ENCODE results near the gene SORCS2. TPM values are rescaled to one million over a fixed set of nuclear protein-coding genes. Genes with fewer than 3 reads are reported as not detected.
A peak's percentile ranks its signal among the peaks of the same experiment; 100 is the strongest.

SORCS2 gene
- total RNA-seq, 2 experiments from 2014 or later, result 0.07 TPM

GRCh38 chr4:7433376-7434140 lies 241.2 kb downstream of the SORCS2 start:
- Mint-ChIP-seq H3K4me3 (no peak overlapping the region), H3K9me3 (no peaks in the 10 kb centered on the region), H3K27ac (no peak overlapping the region), H3K36me3 (no peaks in the 10 kb centered on the region), H3K27me3 (peaks cover 1% of the 10 kb centered on the region), H3K4me1 (ENCODE audit: low read depth) (no peaks in the 10 kb centered on the region)
- DNase-seq, result no peak
- CTCF ChIA-PET, result no interaction called here
- POLR2A ChIA-PET, result no interaction called here
- intact Hi-C loops (cut with micrococcal nuclease), result no loop called here

- intact Hi-C loops (cut with micrococcal nuclease), result no loop called here
- Mint-ChIP-seq H3K9me3 (no peaks in the 10 kb centered on the region), H3K27me3 (peaks cover 1% of the 10 kb centered on the region), H3K36me3 (no peaks in the 10 kb centered on the region), H3K27ac (no peak overlapping the region), H3K4me1 (ENCODE audit: low read depth) (no peaks in the 10 kb centered on the region), H3K4me3 (no peak overlapping the region)
- DNase-seq, result no peak
- ChIA-PET POLR2A (no interaction called here), CTCF (no interaction called here)
Measured at GRCh38 chr4:7434141-7434765, 241.9 kb downstream of the SORCS2 start.

GRCh38 chr4:7434766-7435150 lies 242.4 kb downstream of the SORCS2 start, which contains the start of gene PSAPL1:
Gene PSAPL1, minus strand, starts transcription at chr4:7434930. Its CDS starts 51 bp downstream, at chr4:7434879.
- CTCF ChIA-PET, result no interaction called here
- H3K36me3 Mint-ChIP-seq, result no peaks in the 10 kb centered on the region
- H3K9me3 Mint-ChIP-seq, result no peaks in the 10 kb centered on the region
- DNase-seq, result peak; percentile 23
- peaks cover 1% of the 10 kb centered on the region for H3K27me3 Mint-ChIP-seq
- no peak within 1 kb of the TSS for H3K4me3 Mint-ChIP-seq
- no peaks in the 10 kb centered on the region for H3K4me1 Mint-ChIP-seq (ENCODE audit: low read depth)
- H3K27ac Mint-ChIP-seq, result no peak within 1 kb of the TSS
- POLR2A ChIA-PET, result no interaction called here
- intact Hi-C loops (cut with micrococcal nuclease), result no loop called here

GRCh38 chr4:7435471-7436061 lies 243.2 kb downstream of the SORCS2 start:
- ChIA-PET CTCF (no interaction called here), POLR2A (no interaction called here)
- H3K27ac Mint-ChIP-seq, result no peak overlapping the region
- H3K36me3 Mint-ChIP-seq, result no peaks in the 10 kb centered on the region
- peaks cover 3% of the 10 kb centered on the region for H3K27me3 Mint-ChIP-seq
- H3K4me3 Mint-ChIP-seq, result no peak overlapping the region
- H3K4me1 Mint-ChIP-seq (ENCODE audit: low read depth), result no peaks in the 10 kb centered on the region
- intact Hi-C loops (cut with micrococcal nuclease), result no loop called here
- no peaks in the 10 kb centered on the region for H3K9me3 Mint-ChIP-seq
- no peak for DNase-seq

- intact Hi-C loops (cut with micrococcal nuclease), result no loop called here
- ChIA-PET CTCF (no interaction called here), POLR2A (no interaction called here)
- Mint-ChIP-seq H3K4me1 (ENCODE audit: low read depth) (no peaks in the 10 kb centered on the region), H3K36me3 (no peaks in the 10 kb centered on the region), H3K27me3 (peaks cover 6% of the 10 kb centered on the region), H3K27ac (no peak overlapping the region), H3K9me3 (no peaks in the 10 kb centered on the region), H3K4me3 (no peak overlapping the region)
- no peak for DNase-seq
Measured at GRCh38 chr4:7436256-7436655, 243.9 kb downstream of the SORCS2 start.

- intact Hi-C loops (cut with micrococcal nuclease), result no loop called here
- POLR2A ChIA-PET, result no interaction called here
- H3K4me3 Mint-ChIP-seq, result no peak overlapping the region
- peaks cover 19% of the 10 kb centered on the region for H3K27me3 Mint-ChIP-seq
- no peaks in the 10 kb centered on the region for H3K9me3 Mint-ChIP-seq
- no peaks in the 10 kb centered on the region for H3K4me1 Mint-ChIP-seq (ENCODE audit: low read depth)
- CTCF ChIA-PET, result no interaction called here
- no peak overlapping the region for H3K27ac Mint-ChIP-seq
- no peaks in the 10 kb centered on the region for H3K36me3 Mint-ChIP-seq
- DNase-seq, result no peak
Measured at GRCh38 chr4:7439699-7440098, 247.4 kb downstream of the SORCS2 start.

- no peak for DNase-seq
- no peak overlapping the region for H3K27ac Mint-ChIP-seq
- H3K36me3 Mint-ChIP-seq, result no peaks in the 10 kb centered on the region
- H3K4me1 Mint-ChIP-seq (ENCODE audit: low read depth), result no peaks in the 10 kb centered on the region
- intact Hi-C loops (cut with micrococcal nuclease), result no loop called here
- H3K4me3 Mint-ChIP-seq, result no peak overlapping the region
- H3K27me3 Mint-ChIP-seq, result peaks cover 23% of the 10 kb centered on the region
- POLR2A ChIA-PET, result no interaction called here
- CTCF ChIA-PET, result no interaction called here
- H3K9me3 Mint-ChIP-seq, result no peaks in the 10 kb centered on the region
Measured at GRCh38 chr4:7441201-7441600, 248.9 kb downstream of the SORCS2 start.

- Mint-ChIP-seq H3K27ac (no peak overlapping the region), H3K36me3 (no peaks in the 10 kb centered on the region), H3K27me3 (peaks cover 23% of the 10 kb centered on the region), H3K4me3 (no peak overlapping the region), H3K9me3 (no peaks in the 10 kb centered on the region), H3K4me1 (ENCODE audit: low read depth) (no peaks in the 10 kb centered on the region)
- intact Hi-C loops (cut with micrococcal nuclease), result no loop called here
- DNase-seq, result no peak
- POLR2A ChIA-PET, result no interaction called here
- CTCF ChIA-PET, result no interaction called here
Measured at GRCh38 chr4:7442574-7443162, 250.3 kb downstream of the SORCS2 start.

- Mint-ChIP-seq H3K4me1 (ENCODE audit: low read depth) (no peaks in the 10 kb centered on the region), H3K4me3 (no peak overlapping the region), H3K36me3 (no peaks in the 10 kb centered on the region), H3K27me3 (peaks cover 21% of the 10 kb centered on the region), H3K9me3 (no peaks in the 10 kb centered on the region), H3K27ac (no peak overlapping the region)
- intact Hi-C loops (cut with micrococcal nuclease), result no loop called here
- POLR2A ChIA-PET, result no interaction called here
- DNase-seq, result no peak
- CTCF ChIA-PET, result no interaction called here
Measured at GRCh38 chr4:7444314-7444713, 252.0 kb downstream of the SORCS2 start.

GRCh38 chr4:7444731-7445130 lies 252.4 kb downstream of the SORCS2 start:
- ChIA-PET POLR2A (no interaction called here), CTCF (no interaction called here)
- Mint-ChIP-seq H3K36me3 (no peaks in the 10 kb centered on the region), H3K27me3 (peaks cover 21% of the 10 kb centered on the region), H3K27ac (no peak overlapping the region), H3K4me1 (ENCODE audit: low read depth) (no peaks in the 10 kb centered on the region), H3K9me3 (no peaks in the 10 kb centered on the region), H3K4me3 (no peak overlapping the region)
- no peak for DNase-seq
- intact Hi-C loops (cut with micrococcal nuclease), result no loop called here

GRCh38 chr4:7447236-7447635 lies 254.9 kb downstream of the SORCS2 start:
- H3K36me3 Mint-ChIP-seq, result no peaks in the 10 kb centered on the region
- CTCF ChIA-PET, result no interaction called here
- H3K27ac Mint-ChIP-seq, result no peak overlapping the region

GRCh38 chr4:7448036-7448435 lies 255.7 kb downstream of the SORCS2 start:
- H3K9me3 Mint-ChIP-seq, result no peaks in the 10 kb centered on the region
- intact Hi-C loops (cut with micrococcal nuclease), result no loop called here

More at GRCh38 chr4:7447236-7447635, 254.9 kb downstream of the SORCS2 start:
- H3K9me3 Mint-ChIP-seq, result no peaks in the 10 kb centered on the region
- no peak overlapping the region for H3K4me3 Mint-ChIP-seq
- no peaks in the 10 kb centered on the region for H3K4me1 Mint-ChIP-seq (ENCODE audit: low read depth)
- POLR2A ChIA-PET, result no interaction called here
- H3K27me3 Mint-ChIP-seq, result peaks cover 16% of the 10 kb centered on the region
- no peak for DNase-seq
- intact Hi-C loops (cut with micrococcal nuclease), result no loop called here

More at GRCh38 chr4:7448036-7448435, 255.7 kb downstream of the SORCS2 start:
- no peak for DNase-seq
- peaks cover 14% of the 10 kb centered on the region for H3K27me3 Mint-ChIP-seq
- no peaks in the 10 kb centered on the region for H3K36me3 Mint-ChIP-seq
- no peak overlapping the region for H3K4me3 Mint-ChIP-seq
- no peaks in the 10 kb centered on the region for H3K4me1 Mint-ChIP-seq (ENCODE audit: low read depth)
- CTCF ChIA-PET, result no interaction called here
- POLR2A ChIA-PET, result no interaction called here
- H3K27ac Mint-ChIP-seq, result no peak overlapping the region

All from activated CD4-positive, alpha-beta memory T cell treated with anti-CD3 and anti-CD28 coated beads for 36 hours (primary cell).